Activated T-helper 9 cell treated with anti-CD3 and anti-CD28 coated beads, Interleukin-2, amount 50 U/mL, for 16 hours (primary cell): ENCODE results near the gene SSB.
A peak's percentile ranks its signal among the peaks of the same experiment; 100 is the strongest.
"Not testable (repeated sequence)": the region's sequence is repeated elsewhere in the genome, so short reads cannot be mapped to it uniquely, and the experiment has no call there.

ENCODE experiments used
- DNase-seq: peaks from one replicate; pipeline ENCODE4 v3.0.0-alpha.2; 2020; ENCODE audit warnings: low read depth

SSB gene

DNA sequence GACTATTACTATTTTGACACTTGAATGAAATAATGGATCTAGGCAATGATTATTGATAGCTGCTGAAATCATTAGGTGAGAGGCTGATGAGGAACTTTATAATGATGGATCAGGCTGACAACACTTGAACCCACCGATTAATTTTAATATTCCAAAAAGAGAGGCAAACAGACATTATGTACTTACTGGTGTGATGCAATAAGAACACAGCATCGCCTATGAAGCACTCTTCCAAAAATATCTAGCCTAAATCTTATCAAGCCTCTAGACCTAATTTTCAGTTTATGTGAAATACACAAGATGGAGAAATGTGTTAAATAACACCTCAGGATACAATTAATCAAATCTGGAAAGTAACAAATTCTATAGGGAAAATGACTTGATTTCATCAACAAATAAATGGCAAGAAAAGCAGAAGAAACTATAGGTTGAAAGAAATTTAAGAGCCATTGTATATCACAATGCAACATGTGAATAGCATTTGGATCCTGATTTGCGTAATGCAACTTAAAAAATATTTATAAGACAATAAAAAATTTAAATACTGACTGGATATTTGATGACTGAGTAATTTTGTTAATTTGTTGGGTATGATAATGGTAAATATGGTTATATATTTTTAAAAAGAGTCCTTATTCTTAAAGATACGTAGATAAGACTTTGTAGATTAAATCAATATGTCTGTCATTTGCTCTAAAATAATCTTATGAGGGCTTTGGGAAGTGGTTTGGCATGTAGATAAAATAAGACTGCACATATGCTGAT is 17.2 kb upstream of the SSB start:
- no peak for DNase-seq

- DNase-seq, result no peak
Measured at GRCh38 chr2:169782513-169782912, 16.2 kb upstream of the SSB start.

- DNase-seq, result no peak
Measured at GRCh38 chr2:169790581-169790980, 8.1 kb upstream of the SSB start.

DNA sequence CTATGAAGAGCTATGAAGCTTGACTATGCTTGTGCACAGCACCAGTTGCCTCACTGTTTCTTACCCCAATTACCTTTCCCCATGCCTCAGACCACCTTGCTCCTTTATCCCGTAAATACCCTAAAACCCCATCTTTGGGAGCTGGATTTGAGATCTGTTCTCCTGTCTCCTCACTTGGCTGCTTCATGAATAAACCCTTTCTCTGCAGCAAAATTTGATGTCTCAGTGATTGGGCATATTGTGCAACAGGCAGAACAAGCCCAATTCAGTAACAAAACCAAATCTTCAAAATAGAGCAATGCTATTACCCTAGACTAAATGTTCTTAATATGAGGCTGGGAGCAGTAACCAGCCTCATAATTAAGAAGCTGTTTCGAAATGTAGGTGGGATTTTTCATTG is 3.5 kb upstream of the SSB start:
- no peak for DNase-seq

- no peak for DNase-seq
Measured at GRCh38 chr2:169796441-169796840, 2.2 kb upstream of the SSB start.

DNA sequence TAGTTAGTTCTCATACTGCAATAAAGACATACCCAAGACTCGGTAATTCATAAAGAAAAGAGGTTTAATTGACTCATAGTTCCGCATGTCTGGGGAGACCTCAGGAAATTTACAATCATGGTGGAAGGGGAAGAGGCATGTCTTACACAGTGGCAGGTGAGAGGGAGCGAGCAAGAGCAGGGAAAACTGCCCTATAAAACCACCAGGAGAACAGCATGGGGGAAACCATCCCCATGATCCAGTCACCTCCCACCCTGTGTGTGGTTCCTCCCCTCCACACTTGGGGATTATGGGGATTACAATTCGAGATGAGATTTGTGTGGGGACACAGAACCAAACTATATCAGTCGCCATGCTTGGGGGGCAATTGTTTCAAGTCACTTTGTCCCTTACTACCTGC is 1.1 kb upstream of the SSB start:
- DNase-seq, result no peak

- DNase-seq, result no peak
Measured at GRCh38 chr2:169798397-169798717, 314 bp upstream of the SSB start.

DNA sequence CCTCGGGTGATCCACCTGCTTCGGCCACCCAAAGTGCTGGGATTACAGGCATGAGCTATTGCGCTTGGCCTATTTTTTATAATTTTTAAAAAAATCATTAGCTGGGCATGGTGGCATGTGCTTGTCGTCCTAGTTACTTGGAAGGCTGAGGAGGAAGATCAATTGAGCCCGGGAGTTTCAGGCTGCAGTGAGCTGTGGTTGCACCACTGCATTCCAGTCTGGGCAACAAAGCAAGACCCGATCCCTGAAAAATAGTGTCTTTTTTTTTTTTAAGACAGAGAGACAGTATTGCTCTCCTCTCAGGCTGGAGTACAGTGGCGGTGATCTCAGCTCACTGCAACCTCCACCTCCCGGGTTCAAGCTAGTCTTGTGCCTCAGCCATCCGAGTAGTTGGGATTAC is 4.8 kb downstream of the SSB start:
- DNase-seq, result no peak

DNA sequence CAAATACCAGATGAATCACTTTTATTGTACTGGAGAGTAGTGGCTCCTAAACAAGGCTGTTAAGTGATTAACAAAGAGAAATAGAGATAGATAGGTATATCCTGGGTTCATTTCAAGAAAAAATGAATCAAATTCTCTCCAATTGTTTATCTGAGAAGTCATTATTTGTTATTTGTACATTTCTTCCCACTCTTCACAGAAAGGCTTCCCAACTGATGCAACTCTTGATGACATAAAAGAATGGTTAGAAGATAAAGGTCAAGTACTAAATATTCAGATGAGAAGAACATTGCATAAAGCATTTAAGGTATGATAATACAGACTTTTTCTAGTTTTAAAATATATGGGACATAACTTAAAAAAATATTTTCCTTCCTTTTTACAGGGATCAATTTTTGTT is 7.9 kb downstream of the SSB start:
- DNase-seq, result no peak

- DNase-seq, result no peak
Measured at GRCh38 chr2:169808221-169808620, 9.6 kb downstream of the SSB start.

GRCh38 chr2:169815849-169816248 is 17.2 kb downstream of the SSB start:
- no peak for DNase-seq

- not testable (repeated sequence) for DNase-seq
Measured at GRCh38 chr2:169816961-169817360, 18.3 kb downstream of the SSB start.

DNA sequence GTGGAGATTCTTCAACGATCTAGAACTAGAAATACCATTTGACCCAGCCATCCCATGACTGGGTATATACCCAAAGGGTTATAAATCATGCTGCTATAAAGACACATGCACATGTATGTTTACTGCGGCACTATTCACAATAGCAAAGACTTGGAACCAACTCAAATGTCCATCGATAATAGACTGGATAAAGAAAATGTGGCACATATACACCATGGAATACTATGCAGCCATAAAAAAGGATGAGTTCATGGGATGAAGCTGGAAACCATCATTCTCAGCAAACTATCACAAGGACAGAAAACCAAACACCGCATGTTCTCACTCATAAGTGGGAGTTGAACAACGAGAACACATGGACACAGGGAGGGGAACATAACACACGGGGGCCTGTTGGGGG is 18.7 kb downstream of the SSB start:
- not testable (repeated sequence) for DNase-seq

DNA sequence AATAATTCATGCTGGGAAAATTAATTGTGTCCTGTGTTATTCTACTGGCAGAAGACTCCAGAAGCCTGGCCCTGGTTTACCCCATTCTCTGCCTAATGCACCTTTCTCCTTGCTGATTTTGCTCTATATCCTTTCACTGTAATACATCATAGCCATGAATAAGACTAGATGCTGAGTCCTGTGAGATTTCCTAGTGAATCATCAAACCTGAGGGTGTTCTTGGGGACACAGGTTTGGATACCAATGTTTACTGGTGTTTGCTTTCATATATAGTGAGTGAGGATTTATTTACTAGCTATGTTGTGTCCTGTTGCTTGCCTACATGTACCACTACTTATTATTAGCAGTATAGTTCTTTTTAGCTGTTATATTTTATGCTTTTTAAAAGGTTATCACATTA is 19.6 kb downstream of the SSB start:
- no peak for DNase-seq

- DNase-seq, result no peak
Measured at GRCh38 chr2:169819106-169819505, 20.4 kb downstream of the SSB start.

GRCh38 chr2:169820101-169820500 is 21.4 kb downstream of the SSB start:
- not testable (repeated sequence) for DNase-seq

GRCh38 chr2:169822036-169822435 is 23.4 kb downstream of the SSB start:
- no peak for DNase-seq

DNA sequence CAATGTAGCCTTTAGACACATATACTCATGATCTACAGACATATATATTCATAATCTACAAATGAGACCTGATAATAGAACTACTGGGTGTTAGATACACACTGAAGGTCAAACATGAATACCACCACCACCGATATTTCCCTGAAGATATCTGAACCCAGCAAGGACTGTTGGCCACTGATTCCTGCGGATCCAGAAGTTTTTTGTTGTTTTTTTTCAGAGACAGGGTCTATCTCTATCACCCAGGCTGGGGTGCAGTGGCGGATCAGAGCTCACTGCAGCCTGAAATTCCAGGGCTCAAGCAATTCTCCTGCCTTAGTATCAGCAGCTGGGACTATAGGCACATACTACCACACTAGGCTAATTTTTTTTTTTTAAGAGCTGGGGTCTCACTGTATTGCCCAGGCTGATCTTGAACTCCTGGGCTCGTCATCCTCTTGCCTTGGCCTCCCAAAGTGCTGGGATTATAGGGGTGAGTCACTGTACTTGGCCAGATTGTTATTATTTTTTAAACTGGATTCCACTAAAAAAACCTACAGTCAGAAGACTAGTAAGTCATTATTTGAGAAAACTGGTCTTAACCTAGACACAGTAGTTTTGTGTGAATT is 24.2 kb downstream of the SSB start:
- DNase-seq, result no peak

DNA sequence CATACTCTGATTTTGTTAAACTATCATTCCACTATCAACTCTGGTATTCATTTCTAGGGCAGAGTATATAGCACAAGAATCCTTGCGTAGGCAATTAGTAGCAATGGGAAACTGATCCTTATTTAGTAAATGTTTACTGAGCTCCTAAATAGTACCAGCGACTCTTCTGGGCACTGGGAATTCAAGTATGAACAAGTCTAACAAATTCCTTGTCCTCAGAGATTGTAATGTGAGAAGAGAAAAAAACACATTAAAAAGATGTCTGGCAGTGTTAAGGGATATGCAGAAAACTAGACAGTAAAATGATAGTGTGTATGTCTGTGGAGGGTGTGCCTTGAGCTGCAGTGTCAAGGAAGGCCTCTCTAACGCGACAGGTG is 25.3 kb downstream of the SSB start:
- DNase-seq, result no peak

GRCh38 chr2:169824373-169825333 is 26.0 kb downstream of the SSB start, which contains the start of gene METTL5:
Gene METTL5, minus strand, starts transcription at chr2:169824905. Its CDS starts 308 bp downstream, at chr2:169824597.
- DNase-seq, result peak; percentile 72

GRCh38 chr2:169827272-169828140 is 28.8 kb downstream of the SSB start, which contains the start of gene UBR3:
Gene UBR3, plus strand, starts transcription at chr2:169827454. Its CDS starts 54 bp downstream, at chr2:169827508.
- peak; percentile 84 for DNase-seq
